Measurements from ENCODE around the gene ETS1. TPM values are rescaled to one million over a fixed set of nuclear protein-coding genes. Genes with fewer than 3 reads are reported as not detected.

ETS1 gene
- polyA plus RNA-seq, 1 donor (not counting 4 experiments of a cell fraction or from before 2014, with no cell fraction given) = 41.0 TPM

DNA sequence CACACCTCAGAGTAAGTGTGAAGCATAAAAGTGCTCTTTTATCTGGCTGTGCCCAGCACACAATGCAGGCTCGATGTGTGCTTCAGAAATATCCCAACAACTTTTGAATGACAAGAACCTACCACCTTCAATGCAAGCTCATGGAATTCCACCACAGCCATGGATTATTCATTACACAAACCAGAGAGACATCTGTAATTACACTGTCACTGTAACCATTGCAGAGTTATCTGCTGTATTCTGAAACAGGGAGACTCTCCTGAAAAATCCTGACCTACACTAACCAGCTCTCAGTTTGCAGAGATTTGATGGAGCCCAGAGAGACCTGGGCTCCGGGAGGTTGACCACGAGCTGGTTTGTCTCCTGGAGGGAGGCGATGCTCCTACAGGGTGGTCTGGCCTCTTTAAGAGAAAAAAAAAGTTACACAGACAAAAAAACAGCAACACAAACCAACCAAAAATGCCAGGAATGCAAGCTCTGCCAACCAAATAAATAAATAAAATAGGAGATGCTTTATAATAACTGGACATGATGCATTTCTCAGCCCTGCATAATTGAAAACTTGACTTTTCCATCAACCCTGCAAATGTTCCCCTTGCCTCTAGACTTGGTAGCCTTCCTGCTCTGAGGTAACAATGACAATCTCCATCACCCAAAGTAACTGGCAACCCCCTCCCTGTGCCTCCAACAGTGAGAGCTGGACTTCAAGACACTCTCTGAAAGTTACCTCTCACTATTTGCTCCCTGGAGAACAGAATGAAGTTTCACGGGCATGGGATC lies 69.7 kb downstream of the ETS1 start:
- H3K4me2 ChIP-seq (ENCODE audit: control insufficient read depth, extremely low read depth, insufficient read depth, low read depth, low read length) = peak overlapping the region; percentile 95
- no peaks in the 10 kb centered on the region for H3K27me3 ChIP-seq (ENCODE audit: control insufficient read depth, extremely low read depth, insufficient read depth, low read length)
- FAIRE-seq (no peak), DNase-seq (ENCODE audit: low read depth, low spot score) (no peak)
- H3K9me3 ChIP-seq (ENCODE audit: control insufficient read depth, low read depth, low read length) = no peaks in the 10 kb centered on the region
- no peak for TF ChIP-seq EZH2 (IDR thresholded peaks at IDR 0.05; ENCODE audit: low read length)
- TF ChIP-seq, protein P1, sequence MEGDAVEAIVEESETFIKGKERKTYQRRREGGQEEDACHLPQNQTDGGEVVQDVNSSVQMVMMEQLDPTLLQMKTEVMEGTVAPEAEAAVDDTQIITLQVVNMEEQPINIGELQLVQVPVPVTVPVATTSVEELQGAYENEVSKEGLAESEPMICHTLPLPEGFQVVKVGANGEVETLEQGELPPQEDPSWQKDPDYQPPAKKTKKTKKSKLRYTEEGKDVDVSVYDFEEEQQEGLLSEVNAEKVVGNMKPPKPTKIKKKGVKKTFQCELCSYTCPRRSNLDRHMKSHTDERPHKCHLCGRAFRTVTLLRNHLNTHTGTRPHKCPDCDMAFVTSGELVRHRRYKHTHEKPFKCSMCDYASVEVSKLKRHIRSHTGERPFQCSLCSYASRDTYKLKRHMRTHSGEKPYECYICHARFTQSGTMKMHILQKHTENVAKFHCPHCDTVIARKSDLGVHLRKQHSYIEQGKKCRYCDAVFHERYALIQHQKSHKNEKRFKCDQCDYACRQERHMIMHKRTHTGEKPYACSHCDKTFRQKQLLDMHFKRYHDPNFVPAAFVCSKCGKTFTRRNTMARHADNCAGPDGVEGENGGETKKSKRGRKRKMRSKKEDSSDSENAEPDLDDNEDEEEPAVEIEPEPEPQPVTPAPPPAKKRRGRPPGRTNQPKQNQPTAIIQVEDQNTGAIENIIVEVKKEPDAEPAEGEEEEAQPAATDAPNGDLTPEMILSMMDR (optimal IDR thresholded peaks at IDR 0.05 in 1 of 3, IDR thresholded peaks at IDR 0.05 in 1 of 3, conservative IDR thresholded peaks at IDR 0.05 in 1 of 3; ENCODE audit: extremely low read depth in 1 of 3, insufficient read depth in 2 of 3, low read length in 3 of 3) = no peak
- peaks cover 5 to 31% of the 10 kb centered on the region in 2 experiments for H3K36me3 ChIP-seq (ENCODE audit: control insufficient read depth in 2 of 2, extremely low read depth in 1 of 2, insufficient read depth in 2 of 2, low read length in 2 of 2)
- dilution Hi-C loops (cut with MboI; ENCODE audit: extremely low pct_ligation_motif_present, low sequenced_read_pairs) = loop anchor here (25.0 kb wide), 1 partner anchor 95 kb away; no protein-coding TSS in a partner anchor
- H3K27ac ChIP-seq (ENCODE audit: control insufficient read depth, insufficient read depth, low read length) = no peak overlapping the region
- peaks cover 12% of the 10 kb centered on the region for H3K9me1 ChIP-seq (ENCODE audit: control insufficient read depth, extremely low read depth, insufficient read depth, low read length)
- H3K4me3 ChIP-seq (ENCODE audit: control insufficient read depth in 2 of 3, extremely low read depth in 1 of 3, insufficient read depth in 2 of 3, low read depth in 1 of 3, low read length in 3 of 3) = peak overlapping the region in 2 of 3 experiments; percentile 94 to 96
- peaks cover 38% of the 10 kb centered on the region for H4K20me1 ChIP-seq (ENCODE audit: control insufficient read depth, extremely low read depth, insufficient read depth, low read length)
- no peak overlapping the region for H3K9ac ChIP-seq (ENCODE audit: control insufficient read depth, extremely low read depth, insufficient read depth, low read length)
- no peak overlapping the region for H2AFZ ChIP-seq (ENCODE audit: control insufficient read depth, low read length)
- H3K4me1 ChIP-seq (ENCODE audit: control insufficient read depth, extremely low read depth, insufficient read depth, low read length) = peaks cover 47% of the 10 kb centered on the region
- peaks cover 94% of the 10 kb centered on the region for H3K79me2 ChIP-seq (ENCODE audit: control insufficient read depth, insufficient read depth, low read length)

DNA sequence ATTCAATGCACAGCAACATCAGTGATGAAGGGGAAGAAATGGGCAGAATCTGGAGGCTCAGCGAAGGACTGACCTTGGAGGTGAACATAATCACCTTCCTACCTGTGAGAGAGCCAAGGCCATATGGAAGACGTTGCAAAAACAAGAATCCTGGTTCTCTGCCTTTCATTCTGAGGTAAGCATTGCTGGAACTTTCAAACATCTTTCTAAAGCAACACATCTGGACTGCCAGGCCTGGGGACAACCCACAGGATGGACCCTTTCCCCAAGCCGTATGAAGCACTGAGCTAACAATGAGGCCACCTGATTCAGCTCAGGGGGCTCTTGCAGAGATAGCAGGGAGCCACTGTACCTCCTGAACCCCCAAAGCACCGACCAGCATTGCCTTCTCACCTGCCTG lies 70.5 kb downstream of the ETS1 start:
- H3K79me2 ChIP-seq (ENCODE audit: control insufficient read depth, insufficient read depth, low read length) = peaks cover 100% of the 10 kb centered on the region
- peak overlapping the region; percentile 10 for H3K27ac ChIP-seq (ENCODE audit: control insufficient read depth, insufficient read depth, low read length)
- no peak overlapping the region for H2AFZ ChIP-seq (ENCODE audit: control insufficient read depth, low read length)
- H3K9me3 ChIP-seq (ENCODE audit: control insufficient read depth, low read depth, low read length) = no peaks in the 10 kb centered on the region
- TF ChIP-seq EZH2 (IDR thresholded peaks at IDR 0.05; ENCODE audit: low read length) = no peak
- TF ChIP-seq, protein P1 (optimal IDR thresholded peaks at IDR 0.05 in 1 of 3, IDR thresholded peaks at IDR 0.05 in 1 of 3, conservative IDR thresholded peaks at IDR 0.05 in 1 of 3; ENCODE audit: extremely low read depth in 1 of 3, insufficient read depth in 2 of 3, low read length in 3 of 3) = no peak
- no peaks in the 10 kb centered on the region for H3K27me3 ChIP-seq (ENCODE audit: control insufficient read depth, extremely low read depth, insufficient read depth, low read length)
- H3K36me3 ChIP-seq (ENCODE audit: control insufficient read depth in 2 of 2, extremely low read depth in 1 of 2, insufficient read depth in 2 of 2, low read length in 2 of 2) = peaks cover 6 to 36% of the 10 kb centered on the region in 2 experiments
- no peak for DNase-seq (ENCODE audit: low read depth, low spot score)
- peak overlapping the region; percentile 95 for H3K4me2 ChIP-seq (ENCODE audit: control insufficient read depth, extremely low read depth, insufficient read depth, low read depth, low read length)
- dilution Hi-C loops (cut with MboI; ENCODE audit: extremely low pct_ligation_motif_present, low sequenced_read_pairs) = loop anchor here (25.0 kb wide), 1 partner anchor 95 kb away; no protein-coding TSS in a partner anchor
- peaks cover 39% of the 10 kb centered on the region for H4K20me1 ChIP-seq (ENCODE audit: control insufficient read depth, extremely low read depth, insufficient read depth, low read length)
- peak overlapping the region; percentile 6 for H3K9ac ChIP-seq (ENCODE audit: control insufficient read depth, extremely low read depth, insufficient read depth, low read length)
- peaks cover 47% of the 10 kb centered on the region for H3K4me1 ChIP-seq (ENCODE audit: control insufficient read depth, extremely low read depth, insufficient read depth, low read length)
- peak overlapping the region in 2 of 3 experiments; percentile 11 to 44 for H3K4me3 ChIP-seq (ENCODE audit: control insufficient read depth in 2 of 3, extremely low read depth in 1 of 3, insufficient read depth in 2 of 3, low read depth in 1 of 3, low read length in 3 of 3)
- H3K9me1 ChIP-seq (ENCODE audit: control insufficient read depth, extremely low read depth, insufficient read depth, low read length) = peaks cover 12% of the 10 kb centered on the region
- FAIRE-seq = peak; percentile 69

All from keratinocyte (primary cell).